HG02678 (cell line): ENCODE data around the gene XPNPEP1.

Experiments used
- ATAC-seq: cut with Tn5 transposase; IDR thresholded peaks from one replicate; pipeline ENCODE4 v1.9.1; 2021; ENCODE audit warnings: mild to moderate bottlenecking, moderate library complexity; ENCODE audit not compliant: unreplicated experiment

XPNPEP1 gene

DNA sequence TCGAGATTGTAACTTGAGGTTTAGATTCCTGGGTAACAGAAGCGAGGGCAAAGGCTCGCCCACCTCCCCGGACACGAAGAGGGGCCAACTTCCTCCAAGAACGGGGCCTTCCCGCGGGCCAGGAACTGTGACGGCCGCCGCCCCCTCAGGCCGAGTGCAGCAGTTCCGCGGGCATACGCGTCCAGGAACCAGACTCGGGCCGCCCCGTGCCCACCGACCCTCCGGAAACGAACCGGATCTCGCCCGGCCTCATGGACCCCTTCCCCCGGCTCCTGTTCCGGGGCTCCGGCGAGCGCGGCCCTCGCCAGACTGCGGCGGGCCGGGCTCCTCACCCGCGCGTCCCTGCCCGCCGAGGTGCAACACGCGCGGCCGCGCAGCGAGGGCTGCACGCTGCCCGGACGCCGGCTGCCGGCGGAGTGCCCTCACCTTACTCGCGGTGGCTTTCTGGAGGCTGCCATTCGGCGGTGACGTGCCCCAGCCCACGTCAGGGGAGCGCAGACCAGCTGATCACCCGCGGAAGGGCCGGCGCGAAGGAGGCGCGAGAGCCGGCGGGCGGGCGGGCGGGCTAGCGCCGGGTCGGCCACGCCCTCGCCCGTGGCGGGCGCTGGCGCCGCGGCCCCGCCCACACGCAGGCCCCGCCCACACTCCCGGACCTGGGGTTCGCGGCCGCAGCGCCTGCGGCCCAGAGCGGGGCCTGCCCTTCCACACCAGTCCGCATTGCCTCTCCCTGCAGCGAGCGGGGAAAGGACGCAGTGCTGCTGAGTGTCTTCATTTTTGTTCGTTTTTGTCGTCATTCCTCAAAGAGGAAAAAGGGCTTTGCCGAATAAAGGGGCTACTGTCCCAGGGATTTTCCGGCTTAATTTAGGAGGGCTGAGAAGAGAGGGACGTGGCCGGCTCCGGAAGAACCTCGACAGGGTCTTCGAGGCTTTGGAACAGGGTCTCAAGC is at the start of gene XPNPEP1:
XPNPEP1 (minus strand) TSS at position 536 of the 946 bp plus-strand sequence; CDS start at position 458, 78 bp downstream.
- ATAC-seq = peak; percentile 97

DNA sequence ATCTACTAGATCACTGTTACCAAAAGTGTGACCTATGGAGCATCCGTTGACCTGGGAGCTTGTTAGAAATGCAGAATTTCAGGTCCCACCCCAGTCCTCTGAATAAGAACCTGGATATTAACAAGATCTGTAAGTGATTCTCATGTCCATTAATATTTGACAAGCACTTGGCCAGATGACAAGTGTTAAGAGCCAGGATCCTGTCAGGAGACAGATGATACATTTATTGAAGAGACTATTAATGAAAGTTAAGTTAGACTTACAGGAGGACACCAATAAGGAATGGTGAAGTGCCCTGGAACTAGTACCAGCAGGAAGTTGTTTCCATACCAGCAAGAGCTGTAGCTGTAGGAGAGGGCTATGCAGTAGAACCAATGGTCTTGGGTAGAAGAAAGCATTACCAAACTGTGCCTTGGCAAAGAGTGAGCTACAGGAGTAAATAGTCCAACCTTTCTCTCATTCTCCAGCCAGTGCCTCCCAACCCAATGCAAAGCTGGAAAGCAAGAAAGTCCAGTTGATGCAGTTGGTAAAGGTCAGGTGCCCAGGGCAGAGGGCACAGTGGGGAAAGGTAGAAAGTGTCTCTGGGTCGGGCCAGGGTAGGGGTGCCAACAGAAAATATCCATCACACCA is 49.2 kb upstream of the XPNPEP1 start:
- no peak for ATAC-seq

DNA sequence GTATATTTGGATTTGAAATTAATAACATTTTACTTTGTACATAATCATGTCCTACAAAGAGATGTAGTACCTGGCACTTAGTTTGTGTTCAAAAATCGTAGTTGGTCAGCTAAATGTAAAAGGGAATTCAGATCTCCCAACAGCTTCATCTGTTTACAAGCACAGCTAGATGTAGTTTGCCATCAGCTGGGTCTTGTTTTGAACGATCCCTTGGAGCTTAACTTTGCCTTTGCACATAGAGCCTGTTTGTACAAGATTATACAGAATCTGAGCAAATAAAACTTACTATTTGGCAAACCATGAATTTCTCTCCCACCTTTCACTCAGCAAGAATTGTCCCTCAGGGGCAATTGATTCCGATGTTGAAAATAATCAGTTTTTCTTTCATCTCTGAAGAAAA is 48.3 kb upstream of the XPNPEP1 start:
- ATAC-seq = no peak

DNA sequence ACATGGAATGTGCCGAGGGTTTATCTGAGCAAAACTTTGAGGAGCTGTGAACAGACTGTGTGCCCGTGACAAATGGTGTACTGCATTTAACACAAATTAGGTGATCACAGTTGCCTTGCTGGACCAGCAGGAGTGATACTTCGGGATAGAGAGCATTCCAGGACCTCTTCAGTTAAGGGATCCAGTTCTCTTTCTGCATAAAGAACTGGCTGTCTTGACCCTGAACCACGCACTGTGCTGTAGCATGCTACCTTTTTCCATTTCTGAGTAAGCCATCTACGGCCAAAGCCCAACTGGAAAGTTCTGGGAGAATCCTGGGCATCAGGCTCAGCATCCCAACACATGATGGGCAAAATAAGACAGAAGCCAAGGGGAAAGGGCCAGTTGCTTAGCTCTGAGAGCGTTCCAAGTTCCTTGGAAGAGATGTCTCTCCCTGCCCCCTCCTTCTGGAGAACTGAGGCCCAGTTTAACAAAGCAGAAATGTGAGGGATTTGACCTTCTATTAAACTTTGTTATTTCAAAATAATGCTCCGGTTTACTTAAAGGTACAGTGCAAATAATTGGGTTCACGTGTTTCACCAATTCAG is 46.5 kb upstream of the XPNPEP1 start:
- ATAC-seq = no peak

DNA sequence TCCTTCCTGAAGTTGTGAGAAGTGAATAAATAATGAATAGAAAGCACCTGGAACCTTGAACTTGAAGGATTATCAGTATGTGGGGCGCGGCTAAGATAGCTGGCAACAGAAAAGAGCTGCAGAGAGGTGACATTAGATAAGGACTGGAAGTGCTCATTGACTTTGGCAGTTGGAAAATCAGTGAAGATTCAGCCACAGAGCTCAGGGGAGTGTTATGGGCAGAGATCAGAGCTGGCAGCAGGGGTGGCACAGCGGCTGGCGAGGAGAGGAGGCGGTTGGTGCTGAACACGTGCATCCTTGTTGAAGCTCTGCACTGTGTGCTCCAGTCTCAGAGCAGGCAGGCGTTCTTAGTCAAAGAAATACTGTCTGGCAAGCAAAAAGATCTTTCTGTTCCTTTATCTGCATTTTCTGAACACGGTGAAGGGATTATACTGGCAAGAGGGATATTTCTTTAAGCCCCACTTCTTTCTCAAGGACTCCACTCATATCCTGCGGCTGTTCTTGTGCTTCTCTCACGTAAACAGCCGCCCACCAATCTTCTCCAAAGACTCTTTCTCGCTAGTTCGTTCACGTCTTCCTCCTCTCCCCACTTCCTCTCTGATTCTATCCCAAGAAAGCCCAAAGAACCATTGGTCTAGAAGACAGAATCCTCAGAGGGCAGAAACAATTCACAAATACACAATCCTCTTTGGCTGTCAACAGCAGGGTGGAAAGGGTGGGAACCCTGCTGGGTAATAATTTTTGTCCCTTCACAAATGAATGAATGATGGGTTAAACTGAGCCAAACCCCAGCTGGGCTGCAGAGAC is 45.8 kb upstream of the XPNPEP1 start:
- ATAC-seq = no peak

DNA sequence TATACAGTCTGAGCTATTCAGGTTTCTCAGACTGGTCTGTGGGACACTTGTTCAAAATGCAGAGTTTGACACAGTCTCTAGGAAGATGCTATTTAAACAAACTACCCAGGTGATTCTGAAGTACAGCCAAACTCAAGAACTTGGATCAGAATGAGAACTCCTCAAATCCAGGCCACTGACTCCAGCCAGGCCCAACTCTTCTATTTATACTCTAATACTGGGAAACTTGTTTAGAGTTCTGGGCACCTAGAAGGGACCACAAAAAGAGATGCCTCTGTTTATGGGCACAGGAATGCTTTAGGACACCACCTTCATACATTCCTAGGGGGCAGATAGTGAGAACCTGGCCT is 44.4 kb upstream of the XPNPEP1 start:
- ATAC-seq = no peak

DNA sequence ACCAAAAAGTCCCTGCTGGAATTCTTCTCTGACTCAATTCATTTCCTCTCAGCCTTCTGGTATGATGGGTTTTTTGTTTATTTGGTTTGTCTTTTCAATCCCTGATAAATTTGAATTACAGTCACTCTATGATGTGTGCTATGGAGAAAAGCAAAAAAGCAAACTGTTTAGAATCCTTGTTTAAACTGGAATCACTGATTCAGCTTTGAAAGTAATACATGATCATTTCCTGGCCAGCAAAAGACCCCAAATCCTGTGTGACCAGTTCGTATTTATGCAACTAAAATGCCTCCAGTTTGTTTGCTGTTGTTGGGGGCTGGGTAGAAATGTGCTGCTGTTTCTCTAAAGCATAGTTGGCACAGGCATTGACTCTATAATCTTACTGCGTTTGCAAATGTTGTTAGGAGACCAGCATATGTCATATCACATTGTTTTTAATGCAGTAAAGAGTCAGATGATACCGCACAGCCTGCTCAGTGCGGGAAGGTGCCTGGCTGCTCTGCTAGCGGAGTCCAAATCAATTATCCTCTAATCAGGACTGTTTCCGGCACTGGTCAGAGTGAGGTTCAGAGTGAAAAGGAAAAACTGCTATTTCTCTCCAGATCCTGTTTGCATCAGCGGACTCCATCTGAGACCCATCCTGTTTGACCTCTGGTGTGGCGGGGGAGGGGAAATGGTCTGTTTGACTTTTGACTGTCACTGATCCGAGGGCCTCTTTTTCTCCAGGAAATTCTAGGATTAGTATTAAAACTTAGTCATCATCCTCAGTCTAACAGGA is 43.8 kb upstream of the XPNPEP1 start:
- no peak for ATAC-seq

DNA sequence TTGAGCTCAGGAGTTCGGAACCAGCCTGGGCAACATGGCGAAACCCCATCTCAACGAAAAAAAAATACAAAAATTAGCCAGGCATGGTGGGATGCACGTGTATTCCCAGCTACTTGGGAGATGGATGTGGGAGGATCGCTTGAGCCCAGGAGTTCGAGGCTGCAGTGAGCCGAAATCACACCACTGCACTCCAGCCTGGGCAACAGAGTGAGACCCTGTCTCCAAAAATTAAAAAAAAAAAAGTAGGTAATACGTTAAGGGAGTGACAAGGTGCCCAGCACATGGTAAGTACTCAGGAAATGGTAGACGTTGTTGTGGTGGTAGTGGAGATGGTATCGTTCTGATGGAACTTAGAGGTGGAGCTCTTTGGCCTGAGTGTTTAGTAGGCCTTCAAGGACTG is 41.0 kb upstream of the XPNPEP1 start:
- no peak for ATAC-seq

DNA sequence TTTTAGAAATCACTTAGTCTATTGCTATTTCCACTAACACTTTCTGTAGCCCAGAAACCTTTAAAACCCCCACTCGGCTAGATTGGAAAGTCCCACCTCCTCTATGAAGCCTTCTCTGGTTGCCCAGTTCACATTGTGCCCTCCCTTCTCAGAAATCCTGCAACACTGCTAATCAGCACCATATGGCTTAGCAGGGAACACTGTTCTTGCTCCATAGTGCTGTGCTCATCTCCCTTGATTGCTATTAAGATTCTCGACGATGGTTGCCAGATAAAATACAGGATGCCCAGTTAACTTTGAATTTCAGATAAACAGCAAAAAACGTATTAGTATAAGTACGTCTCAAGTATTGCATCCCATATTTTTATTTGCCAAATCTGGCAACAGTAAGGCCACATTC is 40.1 kb upstream of the XPNPEP1 start:
- no peak for ATAC-seq

DNA sequence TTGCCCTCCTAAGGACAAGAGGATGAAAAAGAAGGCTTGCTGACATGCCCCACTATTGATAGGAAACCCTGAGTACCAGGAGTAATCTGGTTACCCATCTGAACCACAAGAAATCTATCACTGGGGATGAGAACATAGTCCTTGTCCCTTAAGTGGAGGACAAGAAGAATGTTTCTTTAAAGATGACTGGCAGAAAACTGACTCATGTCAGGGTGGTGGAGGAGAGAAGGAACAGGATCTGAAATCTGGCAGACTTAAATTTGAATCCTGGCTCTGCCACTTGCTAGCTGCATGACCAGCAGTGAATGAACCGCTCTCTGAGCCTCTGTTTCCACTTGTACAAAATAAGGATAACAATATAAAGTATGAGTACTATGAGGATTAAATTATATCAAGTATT is 38.9 kb upstream of the XPNPEP1 start:
- no peak for ATAC-seq

DNA sequence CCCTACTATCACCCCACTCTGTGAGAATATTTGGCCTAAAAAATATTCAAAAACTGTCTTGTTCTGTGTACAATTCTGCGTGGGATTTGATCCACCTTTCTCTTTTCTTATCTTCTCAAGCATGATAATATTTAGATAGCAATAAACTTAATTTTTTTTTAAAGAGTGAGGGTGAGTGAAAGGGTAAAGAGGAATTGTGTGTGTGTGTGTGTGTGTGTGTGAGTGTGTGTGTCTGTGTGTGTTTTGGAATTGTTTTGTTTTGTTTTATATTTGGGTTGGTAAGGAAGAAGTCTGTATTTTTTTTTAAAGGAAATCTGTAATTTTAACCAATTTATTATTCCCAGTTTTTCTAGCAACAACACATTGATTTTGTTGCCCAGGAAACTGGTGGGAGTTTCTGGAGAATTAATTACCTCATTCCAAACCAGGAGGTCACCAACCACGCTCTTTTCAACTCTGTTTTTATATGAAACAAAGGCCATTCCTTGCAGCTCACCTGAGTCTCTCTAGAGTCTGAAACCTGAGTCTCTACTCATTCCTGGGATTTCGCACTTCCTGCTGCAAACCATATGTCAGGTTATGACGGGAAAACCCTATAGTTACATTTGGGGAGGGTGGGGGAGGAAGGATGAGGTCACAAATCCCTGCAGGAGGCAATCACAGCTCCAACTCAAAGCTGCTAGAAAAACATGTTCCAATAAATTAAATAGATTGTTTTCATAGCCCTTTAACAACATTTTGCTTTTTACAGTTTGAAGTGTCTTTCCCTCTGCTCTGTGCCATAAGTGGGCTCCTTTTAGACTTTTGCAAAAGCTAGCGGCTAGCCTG is 38.1 kb upstream of the XPNPEP1 start:
- no peak for ATAC-seq

DNA sequence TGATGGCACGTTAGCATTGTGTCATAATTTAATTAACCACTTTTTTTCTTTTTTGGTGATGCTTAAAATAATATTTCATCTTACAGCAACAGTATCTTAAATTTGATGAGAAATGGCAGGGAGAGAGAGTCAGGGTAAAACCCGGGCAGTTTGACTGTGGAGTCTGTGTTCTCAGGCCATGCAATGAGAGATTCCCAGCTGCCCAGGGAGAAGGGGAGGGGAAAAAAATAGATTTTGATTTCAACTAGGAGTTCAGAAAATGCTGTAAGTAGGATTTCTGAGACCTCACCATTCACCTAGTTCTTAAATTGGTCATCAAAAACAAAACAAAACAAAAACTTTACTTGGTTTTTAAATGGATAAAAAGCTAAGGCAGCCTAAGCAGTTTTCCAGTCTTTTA is 37.4 kb upstream of the XPNPEP1 start:
- no peak for ATAC-seq

DNA sequence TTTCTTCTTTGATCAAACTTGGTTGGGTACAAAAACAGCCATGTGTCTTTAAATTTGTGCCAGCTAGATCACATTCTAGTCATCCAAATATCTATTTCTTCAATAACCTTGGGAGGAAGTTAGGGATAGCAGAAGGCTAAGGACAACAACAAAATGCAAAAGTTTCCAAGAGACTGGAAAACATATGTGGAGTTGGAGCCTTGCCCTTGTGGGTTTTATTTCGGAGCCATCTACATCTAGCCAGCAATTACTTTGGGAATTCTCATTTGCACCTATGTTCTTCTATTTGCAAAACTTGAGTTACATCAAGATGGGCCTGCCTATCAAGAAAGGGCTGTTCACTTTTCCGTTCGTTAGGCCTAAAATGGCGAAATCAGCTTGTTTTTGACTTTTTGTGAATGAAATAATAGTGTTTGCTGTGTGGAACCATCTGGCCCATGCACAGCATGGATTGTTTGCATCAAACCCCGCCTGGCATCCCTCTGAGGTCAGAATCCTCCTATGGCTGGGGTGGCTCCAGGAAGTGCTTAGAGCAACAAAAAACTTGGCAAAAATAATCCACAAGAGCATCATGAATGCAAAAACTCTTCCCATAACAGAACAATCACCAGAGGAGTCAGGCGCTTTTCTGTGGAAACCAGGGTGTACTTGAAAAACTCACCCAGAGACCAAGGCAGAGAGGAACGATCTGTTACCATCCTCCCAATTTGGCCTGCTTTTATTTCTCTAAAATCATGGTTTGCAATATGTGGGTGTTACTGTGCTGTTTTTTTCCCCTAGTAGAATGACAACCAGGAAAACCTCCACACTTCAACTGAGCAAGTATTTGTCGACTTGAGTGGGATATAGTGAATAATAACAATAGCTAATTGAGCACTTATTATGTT is 36.2 kb upstream of the XPNPEP1 start:
- no peak for ATAC-seq

DNA sequence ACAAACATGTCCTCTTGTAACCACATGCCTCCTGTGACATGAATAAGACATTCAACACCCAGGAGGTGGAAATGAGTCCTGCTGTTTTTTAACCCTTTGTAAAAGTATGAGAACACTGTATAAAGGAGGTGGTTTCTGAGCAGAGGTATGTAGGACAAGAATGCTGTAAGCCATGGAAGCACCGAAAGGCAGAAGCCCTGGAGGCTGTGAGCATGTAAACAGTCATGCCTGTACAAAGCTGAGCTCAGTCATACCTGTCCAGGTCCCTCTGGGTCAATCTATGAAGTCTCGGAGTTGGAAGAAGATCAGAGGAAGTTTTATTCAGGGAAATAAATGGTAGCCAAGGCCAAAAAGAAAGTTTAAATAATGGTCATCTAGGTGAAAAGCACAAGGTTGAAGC is 34.7 kb upstream of the XPNPEP1 start:
- ATAC-seq = no peak

DNA sequence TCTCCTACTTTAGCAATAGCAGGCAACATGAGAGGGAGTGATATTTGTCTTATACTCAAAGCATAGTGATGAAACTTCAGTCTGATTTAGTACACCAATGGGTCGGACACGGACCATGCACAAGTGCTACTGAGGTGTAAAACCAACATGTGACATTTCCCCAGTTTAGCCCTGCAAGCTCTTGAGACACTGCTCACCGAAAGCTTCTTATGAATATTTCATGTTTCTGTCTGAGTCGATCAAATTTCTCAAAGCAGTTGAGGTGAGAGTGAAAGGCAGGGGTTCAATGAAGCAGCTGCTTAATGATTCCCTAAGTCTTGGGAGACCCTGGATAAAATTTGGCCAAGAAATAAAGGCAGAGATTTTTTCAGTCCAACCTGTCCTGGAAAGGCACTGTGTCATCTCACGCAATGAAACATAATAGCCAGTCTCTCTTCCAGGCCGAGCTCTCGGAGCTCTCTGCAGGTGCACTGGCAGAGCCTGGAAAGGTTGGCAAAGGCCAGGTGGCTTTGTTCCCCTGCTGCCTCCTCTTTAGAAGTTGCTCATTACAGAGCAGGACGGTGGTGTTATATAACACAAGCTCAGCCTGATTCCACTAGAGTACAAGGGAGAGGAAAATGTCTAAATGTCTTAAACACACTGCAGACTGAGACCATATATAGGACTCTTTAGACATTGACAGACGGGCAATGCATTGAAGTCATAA is 33.9 kb upstream of the XPNPEP1 start:
- peak; percentile 97 for ATAC-seq

DNA sequence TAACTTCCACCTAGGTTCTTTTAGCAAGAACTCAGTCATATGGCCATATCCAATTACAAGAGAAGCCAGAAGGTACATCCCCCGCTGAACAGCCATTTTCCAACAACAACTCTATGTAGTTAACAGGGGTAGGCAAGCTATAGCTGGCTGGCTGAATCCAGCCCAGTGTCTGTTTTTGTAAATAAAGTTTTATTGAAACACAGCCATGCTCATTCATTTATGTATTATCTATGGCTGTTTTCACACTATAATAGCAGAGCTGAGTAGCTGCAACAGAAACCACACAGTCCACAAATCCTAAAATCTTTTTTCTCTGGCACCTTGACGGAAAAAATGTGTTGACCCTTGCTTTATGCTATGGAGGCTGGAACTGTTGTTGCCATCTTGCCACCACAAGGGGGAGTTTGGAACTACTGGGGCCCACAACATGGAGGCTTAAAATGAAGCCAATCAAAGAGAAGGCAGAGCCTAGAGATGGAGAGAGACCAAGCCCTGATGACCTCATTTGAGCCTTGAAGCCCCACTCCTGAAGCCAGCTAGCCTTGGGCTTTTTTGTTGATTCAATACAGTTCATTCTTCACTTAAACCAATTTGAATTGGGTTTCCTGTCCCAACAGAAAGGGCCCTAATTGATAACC is 33.3 kb upstream of the XPNPEP1 start:
- peak; percentile 68 for ATAC-seq

DNA sequence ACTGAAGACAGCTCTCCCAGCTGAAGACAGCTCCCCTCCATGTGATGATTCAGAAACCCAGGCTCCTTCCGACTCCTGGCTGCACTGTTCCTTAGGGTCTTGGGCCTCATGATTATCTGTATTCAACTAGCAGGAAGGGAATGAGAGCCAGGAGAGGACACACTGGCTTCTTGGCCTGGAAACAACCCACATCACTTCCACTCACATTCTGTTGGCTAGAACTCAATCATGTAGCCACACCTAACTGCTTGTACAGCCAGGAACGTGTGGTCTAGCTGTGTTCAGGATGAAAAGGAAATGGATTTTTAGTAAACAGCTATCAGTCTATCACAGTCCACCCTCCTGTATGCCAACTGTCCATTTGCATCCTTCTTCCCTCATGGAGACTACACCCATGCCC is 30.5 kb upstream of the XPNPEP1 start:
- ATAC-seq = no peak
